Liver (tissue), 3 donors: ENCODE data around the gene HIVEP2.

ENCODE experiments used
- CTCF ChIP-seq: fragments of 150-350 bp; IDR thresholded peaks from 2 replicates; pipeline ENCODE4 v1.5.1; 2017; ENCODE audit warnings: improper control_type of control experiment, low read depth, low read length; ENCODE audit not compliant: missing input control
- FOXA2 ChIP-seq: IDR thresholded peaks from 2 replicates; pipeline ENCODE4 v1.6.1; 2016; ENCODE audit warnings: antibody characterized with exemption
- JUND ChIP-seq, 2 donors: IDR thresholded peaks; 2 replicates each; pipeline ENCODE4 v1.6.1; 2016; ENCODE audit warnings: antibody characterized with exemption in 2 of 2
- MAX ChIP-seq: IDR thresholded peaks from 2 replicates; pipeline ENCODE4 v1.6.1; 2016; ENCODE audit warnings: antibody characterized with exemption
- RAD21 ChIP-seq, 2 donors: IDR thresholded peaks; 2 replicates each; pipeline ENCODE4 v1.6.1; 2016; ENCODE audit warnings: antibody characterized with exemption in 2 of 2, mild to moderate bottlenecking in 2 of 2
- REST ChIP-seq: IDR thresholded peaks from 2 replicates; pipeline ENCODE4 v1.6.1; 2016; ENCODE audit warnings: antibody characterized with exemption, mild to moderate bottlenecking
- SP1 ChIP-seq: IDR thresholded peaks from 2 replicates; pipeline ENCODE4 v1.6.1; 2018; ENCODE audit warnings: antibody characterized with exemption, mild to moderate bottlenecking
- donor health status: healthy.
- donor health status: healthy.

GRCh38 chr6:142874676-142875075, 70.3 kb downstream of the HIVEP2 start:
- TF ChIP-seq CTCF (no peak), MAX (no peak), JUND (IDR thresholded peaks at IDR 0.05) (no peak), FOXA2 (no peak), REST (no peak), RAD21 (IDR thresholded peaks at IDR 0.05) (no peak), SP1 (no peak)
